Erythroblast (primary cell): ENCODE data around the gene SRSF2.

Experiments
- DNase-seq, 2 experiments: peaks; one replicate each; lab custom pipeline; 2025; lab: John Stamatoyannopoulos, UW
- GATA1 ChIP-seq: IDR thresholded peaks from 2 replicates; pipeline ENCODE4 v1.6.1; 2011; ENCODE audit warnings: low read depth, mild to moderate bottlenecking, control low read depth, low read length, moderate library complexity
- POLR2A ChIP-seq: IDR thresholded peaks from 2 replicates; pipeline ENCODE4 v1.6.1; 2011; ENCODE audit warnings: mild to moderate bottlenecking, low read length

SRSF2 gene, protein sequence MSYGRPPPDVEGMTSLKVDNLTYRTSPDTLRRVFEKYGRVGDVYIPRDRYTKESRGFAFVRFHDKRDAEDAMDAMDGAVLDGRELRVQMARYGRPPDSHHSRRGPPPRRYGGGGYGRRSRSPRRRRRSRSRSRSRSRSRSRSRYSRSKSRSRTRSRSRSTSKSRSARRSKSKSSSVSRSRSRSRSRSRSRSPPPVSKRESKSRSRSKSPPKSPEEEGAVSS

DNA sequence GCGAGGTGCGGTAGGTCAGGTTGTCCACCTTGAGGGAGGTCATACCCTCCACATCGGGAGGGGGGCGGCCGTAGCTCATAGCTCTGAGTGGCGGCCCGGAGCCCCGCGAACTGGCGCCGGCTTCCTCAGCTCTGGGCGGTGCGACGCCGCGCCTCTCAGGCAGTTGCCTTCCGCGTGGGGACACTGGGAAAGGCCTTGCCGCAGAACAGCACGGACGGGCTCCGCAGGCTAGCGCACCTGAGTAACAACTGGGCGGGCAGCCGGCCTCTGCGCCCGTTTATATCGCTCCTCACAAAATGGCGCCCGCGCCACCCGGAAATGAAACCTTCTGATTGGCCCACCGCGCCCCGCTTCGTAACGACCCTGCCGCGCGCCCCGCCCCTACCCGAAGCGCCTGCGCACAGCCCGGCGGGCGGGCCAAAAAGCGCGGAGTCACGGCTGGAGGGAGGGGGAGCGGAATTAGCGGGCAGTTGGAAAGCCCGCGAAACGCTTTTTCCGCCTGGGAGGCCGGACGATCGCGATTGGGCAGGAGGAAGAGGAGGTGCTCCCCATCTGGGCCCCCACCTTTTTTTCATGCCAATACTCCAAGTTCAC lies at the start of gene SRSF2:
Gene SRSF2, minus strand, starts transcription at position 250 of the 594 bp plus-strand sequence. Its CDS starts 171 bp downstream, at position 79.
- TF ChIP-seq GATA1 (no peak), POLR2A (peak; percentile 99)

DNA sequence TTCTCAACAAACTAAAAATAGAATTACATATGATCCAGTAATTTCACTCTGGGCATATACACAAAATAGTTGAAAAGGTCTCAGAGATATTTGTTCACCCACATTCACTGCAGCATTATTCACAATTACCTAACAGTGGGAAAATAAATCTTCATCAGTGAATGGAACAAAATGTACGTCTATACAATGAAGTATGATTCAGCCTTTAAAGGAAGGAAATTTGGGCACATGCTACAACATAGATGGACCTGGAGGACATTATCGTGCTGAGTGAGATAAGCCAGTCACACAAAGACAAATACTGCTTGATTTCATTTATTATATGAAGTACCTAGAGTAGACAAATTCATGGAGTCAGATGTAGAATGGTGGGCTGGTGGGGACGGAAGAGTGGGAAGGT lies 47.8 kb upstream of the SRSF2 start:
- no peak for DNase-seq
- TF ChIP-seq POLR2A = no peak
- TF ChIP-seq GATA1 = no peak

More for the DNA sequence above, at the start of gene SRSF2:
- DNase-seq = peak; percentile 100

GRCh38 chr17:76783146-76783545 lies 46.0 kb upstream of the SRSF2 start:
- TF ChIP-seq GATA1 = no peak
- no peak for TF ChIP-seq POLR2A
- no peak for DNase-seq

GRCh38 chr17:76781056-76781982 lies 44.2 kb upstream of the SRSF2 start:
- DNase-seq = peak; percentile 17 to 18
- TF ChIP-seq GATA1 = no peak
- TF ChIP-seq POLR2A = no peak

DNA sequence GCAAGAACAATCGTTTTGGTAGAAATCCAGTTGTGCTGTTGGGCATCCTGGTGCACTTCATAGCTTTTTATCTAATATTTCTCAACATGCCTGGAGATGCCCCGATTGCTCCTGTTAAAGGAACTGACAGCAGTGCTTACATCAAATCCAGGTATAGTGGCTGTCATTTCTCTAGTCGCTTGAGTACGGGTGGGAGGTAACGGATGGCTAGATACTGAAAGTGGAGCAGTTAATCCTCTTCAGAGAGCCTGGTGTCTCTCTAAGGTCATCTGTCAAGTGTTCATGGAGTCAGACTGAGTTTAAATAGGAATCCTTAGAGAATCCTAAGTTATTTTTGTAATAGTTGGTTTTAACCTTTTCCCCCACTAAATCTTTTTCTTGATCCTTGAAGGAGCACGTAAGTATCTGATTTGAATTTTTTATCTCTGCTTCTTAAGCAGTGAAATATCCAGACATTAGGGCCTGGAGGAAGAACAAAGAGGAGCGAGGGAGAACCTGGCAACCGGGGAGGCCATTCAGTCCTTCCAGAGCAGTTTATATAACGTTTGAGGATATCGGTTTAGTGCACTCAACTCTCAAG lies 38.0 kb upstream of the SRSF2 start:
- TF ChIP-seq GATA1 = no peak
- no peak for TF ChIP-seq POLR2A
- no peak for DNase-seq

DNA sequence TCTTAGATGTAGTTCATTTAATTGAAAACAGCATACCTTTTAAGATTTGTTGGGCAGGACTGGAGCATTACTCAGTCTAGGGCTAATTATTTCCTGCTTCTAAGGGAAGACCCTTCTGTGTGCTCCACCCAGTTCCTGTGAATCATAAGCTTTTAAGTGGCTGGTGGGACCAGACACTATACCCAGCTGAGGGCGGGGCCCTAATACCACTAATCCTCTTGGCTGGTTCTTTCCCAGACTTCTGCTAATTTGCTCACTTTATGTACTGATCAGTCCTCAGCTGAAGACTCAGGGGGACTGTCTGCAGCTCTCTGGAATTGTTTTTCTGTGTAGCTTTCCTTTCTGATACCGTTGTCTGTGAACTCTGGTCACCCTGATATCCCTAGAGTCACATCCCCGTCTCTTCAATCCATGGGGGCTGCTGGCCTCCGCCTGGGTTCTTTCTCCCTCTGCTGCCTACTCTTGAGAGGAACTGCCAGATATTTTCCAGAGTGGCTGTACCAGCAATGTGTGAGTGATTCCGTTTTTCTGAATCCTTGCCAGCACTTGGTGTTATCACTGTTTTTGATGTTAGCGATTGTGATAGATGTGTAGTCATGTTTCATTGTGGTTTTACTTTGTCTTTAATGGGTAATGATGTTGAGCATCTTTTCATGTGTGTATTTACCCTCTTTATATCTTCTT lies 35.9 kb upstream of the SRSF2 start:
- DNase-seq = peak; percentile 16 to 18
- TF ChIP-seq GATA1 (no peak), POLR2A (no peak)

GRCh38 chr17:76758570-76758969 lies 21.4 kb upstream of the SRSF2 start:
- TF ChIP-seq POLR2A (no peak), GATA1 (no peak)
- no peak for DNase-seq

DNA sequence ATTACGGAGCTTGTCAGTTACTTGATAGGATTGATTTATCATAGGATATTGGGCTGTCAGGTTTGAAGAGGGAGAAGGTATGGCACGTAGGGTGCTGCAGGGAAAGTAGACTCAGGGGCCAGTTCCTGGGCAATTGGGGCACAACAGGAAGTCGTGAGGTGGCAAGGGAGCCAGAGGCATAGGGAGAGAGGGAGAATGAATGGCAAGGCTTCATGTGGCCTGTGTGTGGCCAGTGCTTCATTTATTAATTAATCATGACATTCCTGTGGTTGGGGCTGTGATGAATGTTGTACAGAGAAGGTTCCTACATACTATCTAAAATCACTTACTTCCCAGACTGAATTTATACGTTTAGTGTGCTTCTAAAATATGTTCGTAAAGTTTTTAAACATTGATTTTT lies 20.1 kb upstream of the SRSF2 start:
- no peak for DNase-seq

GRCh38 chr17:76755285-76755684 lies 18.2 kb upstream of the SRSF2 start:
- no peak for TF ChIP-seq GATA1
- TF ChIP-seq POLR2A = no peak
- peak in 1 of 2 experiments; percentile 27 for DNase-seq

More for the DNA sequence above, 20.1 kb upstream of the SRSF2 start:
- TF ChIP-seq GATA1 (no peak), POLR2A (no peak)

DNA sequence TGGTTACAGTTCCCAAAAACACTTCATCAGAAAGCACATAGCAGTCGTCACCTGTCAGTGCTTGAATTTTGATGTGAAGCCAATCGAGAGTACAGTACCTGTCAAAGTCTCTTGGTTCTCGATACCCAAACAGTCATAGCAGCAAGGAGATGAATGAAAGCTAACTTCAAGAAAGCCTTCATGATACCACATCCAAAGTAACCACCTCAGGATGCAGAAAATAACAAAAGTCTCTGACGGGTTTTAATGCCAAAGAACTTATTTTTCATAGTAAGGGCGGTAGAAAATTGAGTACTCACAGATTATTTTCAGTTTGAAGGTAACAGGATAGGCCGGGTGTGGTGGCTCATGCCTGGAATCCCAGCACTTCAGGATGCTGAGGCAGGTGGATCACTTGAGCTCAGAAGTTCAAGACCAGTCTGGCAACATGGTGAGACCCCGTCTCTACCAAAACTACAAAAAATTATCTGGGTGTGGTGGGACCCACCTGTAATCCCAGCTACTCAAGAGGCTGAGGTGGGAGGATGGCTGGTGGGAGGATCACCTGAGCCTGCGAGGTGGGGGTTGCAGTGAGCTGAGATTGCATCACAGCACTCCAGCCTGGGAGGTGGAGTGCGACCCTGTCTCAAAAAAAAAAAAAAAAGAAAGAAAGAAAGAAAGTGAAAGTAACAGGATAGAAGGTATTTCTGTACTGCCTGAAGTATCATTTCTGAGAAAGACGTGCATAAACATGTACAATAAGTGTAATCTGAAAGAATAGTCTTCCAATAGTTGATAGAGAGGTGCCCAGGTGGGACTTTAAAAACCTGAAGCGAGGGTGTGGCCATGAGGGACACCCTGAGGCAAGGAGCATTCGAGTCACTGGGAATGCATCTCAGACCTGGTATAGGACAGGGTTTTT lies 16.2 kb upstream of the SRSF2 start:
- TF ChIP-seq POLR2A (no peak), GATA1 (no peak)

DNA sequence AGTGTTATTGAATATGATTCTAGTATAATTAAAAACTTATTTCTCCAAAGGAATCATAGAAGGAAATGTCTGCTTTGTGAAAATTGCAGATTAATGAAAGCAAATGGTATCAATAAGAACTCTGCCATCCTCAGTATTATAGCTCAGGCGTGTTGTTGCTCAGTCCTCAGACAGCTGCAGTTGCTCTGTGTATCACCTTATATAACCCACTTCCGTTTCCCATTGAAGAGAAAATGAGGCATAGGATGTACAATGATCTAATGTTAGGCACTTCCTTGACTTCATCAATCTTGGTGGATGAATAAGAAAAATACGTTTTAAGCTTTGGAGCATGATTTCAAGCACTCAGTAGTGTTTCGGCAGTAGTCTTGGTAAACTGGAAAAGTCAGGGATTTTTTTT lies 14.9 kb upstream of the SRSF2 start:
- no peak for DNase-seq
- TF ChIP-seq POLR2A (no peak), GATA1 (no peak)

More for the DNA sequence above, 16.2 kb upstream of the SRSF2 start:
- DNase-seq = no peak

GRCh38 chr17:76751416-76751993 lies 14.4 kb upstream of the SRSF2 start:
- TF ChIP-seq POLR2A (no peak), GATA1 (no peak)
- DNase-seq = no peak
